GM12878 (cell line): ENCODE results near the gene SUMF1. TPM values are rescaled to one million over a fixed set of nuclear protein-coding genes. Genes with fewer than 3 reads are reported as not detected.

Experiments used
- ATAC-seq: fragments of 200-7000 bp; cut with Tn5 transposase; 3 replicates; pipeline ENCODE4 v1.9.1; 2020; ENCODE audit warnings: mild to moderate bottlenecking, moderate library complexity
- BruUV-seq: library from RNA; stranded (reverse); fragments of 400-500 nt; replicated peaks from 2 replicates; lab custom pipeline; 2021; lab: Mats Ljungman, UMichigan
- CTCF ChIA-PET: fragments of 300-600 bp; sonication (Branson Sonifier 250); formaldehyde crosslinking; extraction: SDS; loops from one replicate; lab custom pipeline; 2021; ENCODE audit warnings: inconsistent platforms; lab: Yijun Ruan, JAX
- POLR2A ChIA-PET: fragments of 350-600 bp; formaldehyde crosslinking; extraction: SDS; loops from one replicate; lab custom pipeline; 2021; ENCODE audit warnings: inconsistent platforms; lab: Charles Lee
- RAD21 ChIA-PET: fragments of 300-600 bp; sonication (Branson Sonifier 250); formaldehyde crosslinking; loops from one replicate; lab custom pipeline; 2023; ENCODE audit warnings: antibody characterized with exemption; ENCODE audit not compliant: unreplicated experiment; lab: Charles Lee
- SMC1A ChIA-PET: fragments of 300-600 bp; sonication (Branson Sonifier 250); formaldehyde crosslinking; loops from one replicate; lab custom pipeline; 2023; ENCODE audit not compliant: unreplicated experiment, uncharacterized antibody; lab: Charles Lee
- DNase-seq: peaks from one replicate; pipeline ENCODE4 v3.0.0-alpha.2; 2011; ENCODE audit warnings: low read depth, low spot score
- FAIRE-seq: peaks from 3 replicates; lab custom pipeline; 2011; peaks lifted over from hg19 to GRCh38; lab: Jason Lieb, UNC
- H2AFZ ChIP-seq: 2 replicates; pipeline ENCODE4 v1.6.0; 2011; ENCODE audit warnings: low read depth, low read length, control low read depth; ENCODE audit not compliant: control insufficient read depth
- H3K27ac ChIP-seq: 2 replicates; pipeline ENCODE4 v1.5.1; 2011; ENCODE audit warnings: control low read depth; ENCODE audit not compliant: control insufficient read depth, insufficient read depth
- H3K27me3 ChIP-seq, 2 experiments: replicated peaks in 1 of 2; 2 replicates each; pipeline versions ENCODE4 v1.6.0 to v1.6.1; 2011; ENCODE audit warnings: low read length in 1 of 2; ENCODE audit not compliant: control insufficient read depth in 2 of 2, insufficient read depth in 2 of 2
- H3K36me3 ChIP-seq, 2 experiments: 2 replicates each; pipeline ENCODE4 v1.5.1; 2011; ENCODE audit warnings: low read length in 1 of 2; ENCODE audit not compliant: control insufficient read depth in 2 of 2, insufficient read depth in 2 of 2
- H3K4me1 ChIP-seq: 2 replicates; pipeline ENCODE4 v1.6.1; 2011; ENCODE audit warnings: mild to moderate bottlenecking, low read length, moderate library complexity, mixed read lengths; ENCODE audit not compliant: control insufficient read depth, insufficient read depth
- H3K4me2 ChIP-seq: 2 replicates; pipeline ENCODE4 v1.6.0; 2011; ENCODE audit warnings: control low read depth; ENCODE audit not compliant: control insufficient read depth, insufficient read depth
- H3K4me3 ChIP-seq: fragments of 200-600 bp; sonication (generic); 2 replicates; pipeline ENCODE4 v1.5.1; 2016
- H3K79me2 ChIP-seq: 2 replicates; pipeline ENCODE4 v1.6.0; 2011; ENCODE audit warnings: low read length; ENCODE audit not compliant: control insufficient read depth, insufficient read depth
- H3K9ac ChIP-seq: 2 replicates; pipeline ENCODE4 v1.8.0; 2011; ENCODE audit warnings: low read length, control low read depth, mixed read lengths; ENCODE audit not compliant: control insufficient read depth, insufficient read depth
- H3K9me3 ChIP-seq: replicated peaks from 3 replicates; pipeline ENCODE4 v1.5.1; 2011; ENCODE audit warnings: mild to moderate bottlenecking, low read length; ENCODE audit not compliant: control insufficient read depth, insufficient read depth
- H4K20me1 ChIP-seq: 2 replicates; pipeline ENCODE4 v1.6.0; 2011; ENCODE audit not compliant: control insufficient read depth, insufficient read depth
- PAX8 ChIP-seq: fragments of 450-650 bp; IDR thresholded peaks from 2 replicates; pipeline ENCODE4 v1.6.1; 2017; ENCODE audit warnings: mild to moderate bottlenecking, moderate library complexity
- TCF12 ChIP-seq: IDR thresholded peaks from 2 replicates; pipeline ENCODE4 v1.6.1; 2011; ENCODE audit warnings: low read depth, mild to moderate bottlenecking, low read length
- ZNF207 ChIP-seq: fragments of 450-650 bp; IDR thresholded peaks from 2 replicates; pipeline ENCODE4 v1.6.1; 2014; ENCODE audit warnings: antibody characterized with exemption, mild to moderate bottlenecking, borderline replicate concordance
- WGBS: methylation state at CpG from one replicate; pipeline ENCODE4 v1.1.6; 2016; ENCODE audit warnings: low lambda C conversion rate; ENCODE audit not compliant: insufficient replicate concordance, insufficient coverage; ENCODE audit errors: missing lambda C conversion rate; 5-methylcytosine and 5-hydroxymethylcytosine counted together
- in situ Hi-C: fragments of 300-500 bp; cut with MboI; formaldehyde crosslinking; loops from 9 replicates; pipeline ENCODE4 v1.14.3; 2018; ENCODE audit warnings: mixed read lengths
- intact Hi-C: fragments of 100-400 bp; cut with micrococcal nuclease; formaldehyde crosslinking; loops from one replicate; pipeline ENCODE4 v1.14.2; 2022; ENCODE audit not compliant: unreplicated experiment
- polyA plus RNA-seq, 11 experiments: library from polyadenylated mRNA; depleted of rRNA in 4 of 11; unstranded in 6 of 11; stranded (reverse) in 5 of 11; fragments of >200 nt; fragmentation: Nextera tagmentation in 4 of 11; fragmentation: Illumina TruSeq in 1 of 11; extraction: Ambion mirVana in 4 of 11; extraction: Trizol in 1 of 11; gene quantifications; 1 replicate in 1 of 11; 2 replicates in 10 of 11; pipeline versions ENCODE4 v1.2.1 to v1.2.3, GENCODE V29; 2011 to 2016; ENCODE audit warnings: inconsistent platforms in 2 of 11, missing spikeins in 2 of 11, low read depth in 1 of 11
- total RNA-seq, 4 experiments: library from RNA; depleted of rRNA in 3 of 4; stranded (reverse); fragments of >200 nt in 3 of 4; fragmentation: Illumina TruSeq in 1 of 4; extraction: Trizol in 1 of 4; gene quantifications; 2 replicates each; pipeline versions ENCODE4 v1.2.1 to v1.2.3, GENCODE V29; 2013 to 2021
- TF ChIP-seq, protein P1 (sequence below): fragments of 450-650 bp; IDR thresholded peaks from 2 replicates; pipeline ENCODE4 v1.6.1; 2018; ENCODE audit warnings: mild to moderate bottlenecking, low read depth, moderate library complexity; ENCODE audit not compliant: partially characterized antibody
- TF ChIP-seq, protein P2 (sequence below): fragments of 450-650 bp; IDR thresholded peaks from 2 replicates; pipeline ENCODE4 v1.6.1; 2017; ENCODE audit warnings: mild to moderate bottlenecking, low read depth, inconsistent platforms; ENCODE audit not compliant: poor library complexity, severe bottlenecking
- TF ChIP-seq, protein P3 (sequence below): IDR thresholded peaks from 2 replicates; pipeline ENCODE4 v1.6.1; 2011; ENCODE audit warnings: borderline replicate concordance, low read depth, mild to moderate bottlenecking, moderate library complexity, low read length; ENCODE audit not compliant: insufficient read depth, poor library complexity, severe bottlenecking

SUMF1 gene
- total and polyA plus RNA-seq, 10 of the 15 experiments (the other 5 are each of a cell fraction or from before 2014, with no cell fraction given) = 3.2 to 14.3 (median 8.5) TPM

DNA sequence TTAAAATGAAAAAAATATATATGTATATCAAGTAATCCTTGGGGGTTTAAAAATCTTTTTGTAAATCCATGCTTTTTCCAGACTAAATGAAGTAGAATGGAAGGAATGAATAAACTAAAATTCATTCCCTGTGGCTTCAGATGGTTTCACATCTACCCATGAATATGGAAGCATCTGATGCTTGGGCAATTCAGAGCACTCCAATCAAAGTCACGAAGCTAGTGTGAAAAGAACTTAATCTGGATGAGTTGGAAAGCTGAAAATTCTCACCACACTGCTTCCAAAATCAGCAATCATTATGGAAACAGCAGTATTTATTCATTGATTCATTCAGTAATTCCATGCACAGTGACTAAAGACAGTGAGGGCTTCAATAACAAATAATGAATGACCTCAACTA is 55.2 kb downstream of the SUMF1 start:
- H2AFZ ChIP-seq = no peak overlapping the region
- no peak overlapping the region for H3K27ac ChIP-seq
- H4K20me1 ChIP-seq = no peaks in the 10 kb centered on the region
- no peak overlapping the region for H3K4me3 ChIP-seq
- no peaks in the 10 kb centered on the region for H3K27me3 ChIP-seq
- no peaks in the 10 kb centered on the region for H3K79me2 ChIP-seq
- in situ Hi-C loops (no loop called here), intact Hi-C loops (no loop called here)
- ATAC-seq (no peak), FAIRE-seq (no peak), DNase-seq (no peak)
- H3K36me3 ChIP-seq = no peaks in the 10 kb centered on the region; a peak in 1 of 4 replicates
- CTCF ChIA-PET = interaction anchor here (1.2 kb wide), 1 partner anchor 26 kb away, joined by 3 read pairs; no protein-coding TSS in a partner anchor
- H3K9me3 ChIP-seq = no peaks in the 10 kb centered on the region; the same call in 2 of the 3 replicates
- TF ChIP-seq, protein P1, sequence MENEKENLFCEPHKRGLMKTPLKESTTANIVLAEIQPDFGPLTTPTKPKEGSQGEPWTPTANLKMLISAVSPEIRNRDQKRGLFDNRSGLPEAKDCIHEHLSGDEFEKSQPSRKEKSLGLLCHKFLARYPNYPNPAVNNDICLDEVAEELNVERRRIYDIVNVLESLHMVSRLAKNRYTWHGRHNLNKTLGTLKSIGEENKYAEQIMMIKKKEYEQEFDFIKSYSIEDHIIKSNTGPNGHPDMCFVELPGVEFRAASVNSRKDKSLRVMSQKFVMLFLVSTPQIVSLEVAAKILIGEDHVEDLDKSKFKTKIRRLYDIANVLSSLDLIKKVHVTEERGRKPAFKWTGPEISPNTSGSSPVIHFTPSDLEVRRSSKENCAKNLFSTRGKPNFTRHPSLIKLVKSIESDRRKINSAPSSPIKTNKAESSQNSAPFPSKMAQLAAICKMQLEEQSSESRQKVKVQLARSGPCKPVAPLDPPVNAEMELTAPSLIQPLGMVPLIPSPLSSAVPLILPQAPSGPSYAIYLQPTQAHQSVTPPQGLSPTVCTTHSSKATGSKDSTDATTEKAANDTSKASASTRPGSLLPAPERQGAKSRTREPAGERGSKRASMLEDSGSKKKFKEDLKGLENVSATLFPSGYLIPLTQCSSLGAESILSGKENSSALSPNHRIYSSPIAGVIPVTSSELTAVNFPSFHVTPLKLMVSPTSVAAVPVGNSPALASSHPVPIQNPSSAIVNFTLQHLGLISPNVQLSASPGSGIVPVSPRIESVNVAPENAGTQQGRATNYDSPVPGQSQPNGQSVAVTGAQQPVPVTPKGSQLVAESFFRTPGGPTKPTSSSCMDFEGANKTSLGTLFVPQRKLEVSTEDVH = no peak
- TF ChIP-seq, protein P2, sequence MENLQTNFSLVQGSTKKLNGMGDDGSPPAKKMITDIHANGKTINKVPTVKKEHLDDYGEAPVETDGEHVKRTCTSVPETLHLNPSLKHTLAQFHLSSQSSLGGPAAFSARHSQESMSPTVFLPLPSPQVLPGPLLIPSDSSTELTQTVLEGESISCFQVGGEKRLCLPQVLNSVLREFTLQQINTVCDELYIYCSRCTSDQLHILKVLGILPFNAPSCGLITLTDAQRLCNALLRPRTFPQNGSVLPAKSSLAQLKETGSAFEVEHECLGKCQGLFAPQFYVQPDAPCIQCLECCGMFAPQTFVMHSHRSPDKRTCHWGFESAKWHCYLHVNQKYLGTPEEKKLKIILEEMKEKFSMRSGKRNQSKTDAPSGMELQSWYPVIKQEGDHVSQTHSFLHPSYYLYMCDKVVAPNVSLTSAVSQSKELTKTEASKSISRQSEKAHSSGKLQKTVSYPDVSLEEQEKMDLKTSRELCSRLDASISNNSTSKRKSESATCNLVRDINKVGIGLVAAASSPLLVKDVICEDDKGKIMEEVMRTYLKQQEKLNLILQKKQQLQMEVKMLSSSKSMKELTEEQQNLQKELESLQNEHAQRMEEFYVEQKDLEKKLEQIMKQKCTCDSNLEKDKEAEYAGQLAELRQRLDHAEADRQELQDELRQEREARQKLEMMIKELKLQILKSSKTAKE = no peak
- TF ChIP-seq, protein P3, sequence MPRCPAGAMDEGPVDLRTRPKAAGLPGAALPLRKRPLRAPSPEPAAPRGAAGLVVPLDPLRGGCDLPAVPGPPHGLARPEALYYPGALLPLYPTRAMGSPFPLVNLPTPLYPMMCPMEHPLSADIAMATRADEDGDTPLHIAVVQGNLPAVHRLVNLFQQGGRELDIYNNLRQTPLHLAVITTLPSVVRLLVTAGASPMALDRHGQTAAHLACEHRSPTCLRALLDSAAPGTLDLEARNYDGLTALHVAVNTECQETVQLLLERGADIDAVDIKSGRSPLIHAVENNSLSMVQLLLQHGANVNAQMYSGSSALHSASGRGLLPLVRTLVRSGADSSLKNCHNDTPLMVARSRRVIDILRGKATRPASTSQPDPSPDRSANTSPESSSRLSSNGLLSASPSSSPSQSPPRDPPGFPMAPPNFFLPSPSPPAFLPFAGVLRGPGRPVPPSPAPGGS = no peak
- TF ChIP-seq ZNF207 = no peak
- TF ChIP-seq PAX8 = no peak
- TF ChIP-seq TCF12 = no peak
- H3K4me2 ChIP-seq = no peak overlapping the region
- RAD21 ChIA-PET = no interaction called here
- POLR2A ChIA-PET = interaction anchor here (1.7 kb wide), 1 partner anchor 82 kb away, joined by 4 read pairs; the partner anchor contains the start of gene ITPR1
- peaks cover 16% of the 10 kb centered on the region for H3K4me1 ChIP-seq
- SMC1A ChIA-PET = interaction anchor here (0.6 to 2.0 kb wide), 3 partner anchors 10 to 22 kb away, joined by 3 to 9 read pairs (median 3); no protein-coding TSS in a partner anchor
- no peak overlapping the region for H3K9ac ChIP-seq
- no TSS peak for BruUV-seq
- WGBS = 90% methylated on average over 1 of the region's 1 CpG
